Femur (tissue), 1 donor: ENCODE results near the gene TPTE2.
A peak's percentile ranks its signal among the peaks of the same experiment; 100 is the strongest.
"Not testable (repeated sequence)": the region's sequence is repeated elsewhere in the genome, so short reads cannot be mapped to it uniquely, and the experiment has no call there.

Experiments
- DNase-seq: peaks from one replicate; pipeline ENCODE4 v3.0.0-alpha.2; 2017

The TPTE2 gene

DNA sequence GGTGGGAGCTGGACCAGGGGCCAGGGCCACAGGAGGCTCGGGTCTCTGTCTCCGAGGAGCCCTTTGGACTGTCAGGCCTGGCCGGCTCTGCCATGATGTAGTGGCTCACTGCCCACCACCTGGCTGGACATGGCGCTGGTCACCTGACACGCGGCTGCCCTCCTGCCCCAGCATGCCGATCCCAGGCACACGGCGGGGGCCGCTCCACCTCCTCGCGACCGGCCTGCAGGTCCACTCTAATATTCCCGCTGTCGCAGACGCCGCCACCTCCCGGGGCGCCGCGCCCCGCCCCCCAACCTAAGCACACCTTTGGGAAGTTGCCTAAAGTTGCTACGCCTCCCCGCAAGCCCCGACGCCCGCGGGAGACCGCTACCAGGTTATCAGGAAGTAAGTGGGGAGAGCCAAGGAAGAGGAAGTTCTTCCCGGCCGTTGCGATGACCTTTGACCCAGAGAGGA lies at the start of gene TPTE2:
TPTE2 (minus strand) TSS at position 406 of the 456 bp plus-strand sequence. CDS start 58,298 bp downstream, outside the sequence.
- not testable (repeated sequence) for DNase-seq

- no peak for DNase-seq
Measured at GRCh38 chr13:19607523-19608078, 46.3 kb upstream of the TPTE2 start.

- no peak for DNase-seq
Measured at GRCh38 chr13:19606737-19607136, 45.4 kb upstream of the TPTE2 start.

GRCh38 chr13:19606152-19606551 lies 44.8 kb upstream of the TPTE2 start:
- DNase-seq = no peak

DNA sequence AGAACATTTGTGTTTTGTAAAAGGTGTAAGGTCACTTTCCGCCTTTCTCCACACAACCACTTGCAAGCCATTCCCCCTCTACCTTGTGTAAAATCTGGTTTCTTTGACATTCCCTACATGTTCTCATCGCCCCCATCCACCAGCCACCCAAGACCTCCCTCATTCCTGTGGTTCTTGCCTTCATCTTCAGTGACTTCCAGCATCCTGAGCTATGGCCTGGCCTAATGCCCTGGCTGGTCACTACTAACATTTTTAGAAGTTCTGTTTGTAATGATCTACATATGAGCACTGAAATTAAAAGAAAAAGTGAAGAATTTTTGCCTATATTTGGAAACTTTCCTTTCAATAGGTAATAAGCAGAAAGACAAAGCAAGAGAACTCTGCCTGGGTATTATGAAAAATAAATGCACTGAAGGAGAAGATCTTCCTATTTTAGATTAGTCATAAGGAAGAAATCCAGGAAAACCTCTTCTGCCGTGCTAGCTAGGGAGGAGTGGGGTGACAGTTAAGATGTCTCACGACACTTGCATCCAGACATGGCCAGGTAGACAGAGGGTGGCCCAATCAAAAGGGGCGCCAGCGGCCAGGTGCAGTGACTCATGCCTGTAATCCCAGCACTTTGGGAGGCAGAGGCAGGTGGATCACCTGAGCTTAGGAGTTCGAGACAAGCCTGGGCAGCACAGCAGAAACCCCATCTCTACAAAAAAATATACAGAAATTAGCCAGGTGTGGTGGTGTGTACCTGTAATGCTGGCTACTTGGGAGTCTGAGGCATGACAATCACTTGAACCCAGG lies 44.0 kb upstream of the TPTE2 start:
- no peak for DNase-seq

GRCh38 chr13:19604306-19604705 lies 43.0 kb upstream of the TPTE2 start:
- DNase-seq = no peak

DNA sequence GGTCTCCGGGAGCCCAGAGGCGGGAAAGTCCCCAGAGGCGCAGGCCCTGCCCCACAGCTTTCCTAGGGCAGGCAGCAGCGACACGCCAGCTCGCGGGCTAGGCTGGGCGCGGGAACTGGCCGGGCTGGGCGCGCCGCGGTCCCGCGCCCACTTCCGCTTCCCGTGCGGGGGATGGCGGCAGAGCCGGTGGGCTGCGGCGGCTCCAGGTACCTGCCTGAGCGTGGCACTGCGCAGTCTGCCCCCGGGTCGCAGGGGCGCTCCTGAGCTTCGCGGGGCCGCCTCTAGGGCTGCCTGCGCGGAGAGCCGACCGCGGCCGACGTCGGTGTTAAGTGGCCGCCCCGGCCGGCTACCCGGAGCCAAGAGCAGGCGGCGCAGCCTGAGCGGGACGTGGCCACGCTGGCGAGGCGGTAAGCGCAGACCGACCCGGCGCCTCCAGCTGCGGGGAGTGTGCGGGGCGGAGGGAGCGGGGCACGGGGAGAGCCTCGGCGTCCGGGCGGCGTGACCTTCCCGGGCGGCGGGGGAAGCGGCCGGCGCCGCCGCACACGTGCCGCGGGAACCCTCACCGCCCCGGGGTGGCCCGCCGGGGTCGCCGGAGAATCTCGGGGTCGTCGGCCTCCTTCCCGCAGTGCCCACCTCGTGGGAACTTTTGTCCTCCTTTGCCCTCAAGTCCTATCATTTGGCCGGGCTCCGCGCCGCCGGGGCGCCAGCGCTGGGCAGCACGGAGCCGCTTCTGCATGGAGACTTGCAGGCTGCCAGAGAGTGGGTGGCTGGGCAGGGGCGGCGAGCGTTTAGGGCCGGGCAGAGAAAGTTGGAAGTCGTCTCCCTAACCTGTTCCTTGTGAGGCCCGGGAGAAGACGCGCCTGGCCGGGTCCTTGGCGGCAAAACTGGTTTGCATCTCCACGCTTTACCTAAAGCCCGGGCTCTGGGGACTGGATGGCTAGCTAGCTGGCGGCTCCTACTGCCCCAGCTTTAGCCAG lies 40.7 kb upstream of the TPTE2 start:
- DNase-seq = peak; percentile 51

DNA sequence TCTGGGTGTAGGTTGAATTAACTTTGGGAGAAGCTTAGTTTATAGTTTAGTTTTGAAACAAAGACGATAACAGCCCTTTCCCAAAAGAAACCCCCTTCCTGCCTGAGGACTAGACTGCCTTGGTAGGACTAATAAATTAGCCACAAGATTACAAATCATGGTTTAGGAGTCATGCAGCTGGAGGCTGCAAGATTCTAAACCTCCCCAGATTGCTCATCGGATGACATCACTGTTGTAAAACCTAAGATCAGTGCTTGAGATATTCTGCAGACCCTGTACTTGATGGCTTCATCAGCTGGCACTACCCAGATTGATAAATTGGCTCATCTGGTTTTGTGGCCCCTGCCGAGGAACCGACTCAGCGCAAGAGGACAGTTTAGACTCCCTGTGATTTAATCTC lies 36.2 kb upstream of the TPTE2 start:
- no peak for DNase-seq

DNA sequence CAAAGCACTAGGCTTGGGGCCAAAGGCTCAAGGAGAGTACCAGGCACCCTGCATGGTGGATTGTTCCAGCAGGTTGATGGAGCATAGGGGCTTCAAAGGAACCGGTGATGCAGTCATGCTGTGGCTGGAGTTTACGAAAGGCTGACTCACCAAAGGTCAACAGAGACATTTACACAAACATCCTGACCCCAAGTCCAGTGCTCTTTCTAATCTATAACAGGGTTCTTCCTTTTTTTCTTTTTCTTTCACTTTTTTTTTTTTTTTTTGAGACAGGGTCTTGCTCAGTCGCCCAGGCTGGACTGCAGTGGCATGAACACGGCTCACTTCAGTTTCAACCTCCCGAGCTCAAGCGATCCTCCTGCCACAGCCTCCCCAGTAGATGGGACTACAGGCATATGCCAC lies 35.6 kb upstream of the TPTE2 start:
- DNase-seq = no peak

- DNase-seq = no peak
Measured at GRCh38 chr13:19596086-19596485, 34.8 kb upstream of the TPTE2 start.

DNA sequence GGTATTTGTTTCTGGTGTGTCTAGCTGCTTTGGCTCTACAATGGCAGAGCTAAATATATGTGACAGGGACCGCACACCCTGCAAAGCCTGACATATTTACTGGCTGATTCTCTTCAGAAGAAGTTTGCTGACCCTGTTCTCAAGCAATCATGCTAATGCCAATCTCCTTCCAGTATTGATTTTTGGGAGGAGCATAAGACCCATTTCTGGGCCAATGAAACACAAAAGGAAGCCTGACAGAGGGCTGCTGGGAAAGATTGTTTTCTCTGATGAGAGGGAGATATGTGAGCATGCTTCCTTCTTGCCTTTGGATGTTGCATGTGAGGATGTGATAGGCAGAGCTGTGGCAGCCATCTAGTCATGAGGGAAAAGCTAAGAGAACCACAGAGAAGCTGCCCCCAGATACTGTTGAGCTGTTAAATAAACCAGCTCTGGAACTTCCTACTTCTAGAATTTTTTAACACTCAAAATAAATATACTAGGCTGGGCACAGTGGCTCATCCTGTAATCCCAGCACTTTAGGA lies 31.4 kb upstream of the TPTE2 start:
- DNase-seq = no peak

GRCh38 chr13:19591864-19592263 lies 30.5 kb upstream of the TPTE2 start:
- no peak for DNase-seq

DNA sequence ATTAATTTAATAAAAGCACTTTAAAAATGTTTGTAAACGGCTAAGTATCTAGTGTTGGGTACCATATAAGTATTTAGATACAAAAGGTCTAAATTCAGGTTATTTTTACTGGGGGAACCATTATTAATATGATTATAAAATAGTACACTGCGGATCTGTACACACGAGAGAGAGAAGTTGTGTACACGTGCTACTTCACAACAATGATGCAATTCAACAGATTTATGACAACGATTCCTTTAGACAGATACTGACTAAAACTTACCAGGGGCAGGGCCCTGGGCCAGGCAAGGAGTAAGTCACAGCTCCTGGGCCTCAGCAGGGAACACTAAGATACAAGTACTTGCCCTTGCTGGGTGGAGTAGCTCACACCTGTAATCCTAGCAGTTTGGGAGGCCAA lies 29.1 kb upstream of the TPTE2 start:
- no peak for DNase-seq

GRCh38 chr13:19589312-19589711 lies 28.0 kb upstream of the TPTE2 start:
- DNase-seq = no peak

DNA sequence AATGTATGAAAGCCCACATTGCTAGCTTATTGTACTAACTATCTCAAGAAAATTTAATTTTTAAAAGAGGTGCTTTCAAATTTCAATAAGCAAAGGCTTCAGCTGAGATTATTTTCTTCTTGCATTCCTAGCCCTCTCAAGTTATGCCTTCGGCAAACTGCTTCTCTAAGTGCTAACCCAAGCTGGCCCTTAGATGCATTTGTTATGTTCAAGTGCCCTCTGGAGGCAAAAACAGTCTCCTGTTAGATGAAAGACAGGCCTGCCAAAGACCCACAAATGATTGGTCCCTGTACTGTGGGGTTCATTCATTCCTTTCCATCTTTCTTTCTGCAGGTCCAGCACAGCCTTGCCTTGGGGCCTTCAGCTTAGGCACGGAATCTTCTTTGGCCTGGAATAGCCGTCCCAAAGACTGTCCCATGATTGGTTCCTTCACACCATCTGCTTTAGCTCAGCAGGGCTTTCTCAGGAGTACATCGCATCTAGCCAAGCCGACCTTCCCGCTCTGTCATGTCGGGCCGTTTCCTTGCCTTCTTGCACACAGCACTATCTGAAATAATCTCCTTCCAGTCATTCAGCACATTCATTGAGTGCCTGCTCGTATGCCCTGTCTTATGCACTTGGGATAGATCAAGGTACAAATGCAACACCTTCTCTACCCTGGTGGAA lies 26.4 kb upstream of the TPTE2 start:
- no peak for DNase-seq

DNA sequence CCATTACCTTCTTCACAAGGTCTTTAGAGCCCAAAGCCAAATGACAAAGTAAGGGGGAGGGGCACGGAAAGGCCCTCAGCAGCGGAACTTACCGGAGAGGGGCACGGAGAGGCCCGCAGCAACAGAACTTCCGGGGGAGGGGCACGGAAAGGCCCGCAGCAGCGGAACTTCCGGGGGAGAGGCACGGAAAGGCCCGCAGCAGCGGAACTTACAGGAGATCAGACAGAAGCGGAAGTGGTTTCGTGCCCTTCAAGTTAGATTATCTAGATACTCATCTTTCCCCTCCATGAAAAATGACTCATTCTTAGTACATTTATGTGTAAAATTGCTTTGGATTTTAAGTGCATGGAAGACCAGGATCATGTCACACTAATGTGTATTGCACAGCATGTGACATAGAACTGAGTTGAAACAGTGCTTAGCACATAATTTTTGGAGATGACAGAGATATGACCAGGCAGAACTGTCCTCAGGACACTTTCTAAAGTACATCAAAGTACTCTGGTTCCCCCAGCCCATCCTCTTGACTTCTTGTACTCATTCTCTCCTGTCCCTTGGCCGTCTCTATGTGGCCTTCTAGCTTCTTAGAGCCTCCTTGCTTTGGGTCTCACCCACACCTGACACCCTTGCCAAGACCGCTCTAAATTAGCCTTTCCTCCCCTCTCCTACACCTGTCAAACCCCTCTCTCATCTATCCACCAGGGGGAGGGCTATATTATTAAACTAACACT lies 25.7 kb upstream of the TPTE2 start:
- DNase-seq = peak; percentile 24

- DNase-seq = no peak
Measured at GRCh38 chr13:19581675-19582074, 20.3 kb upstream of the TPTE2 start.

GRCh38 chr13:19575230-19575629 lies 13.9 kb upstream of the TPTE2 start:
- no peak for DNase-seq

GRCh38 chr13:19573120-19573716 lies 11.9 kb upstream of the TPTE2 start:
- no peak for DNase-seq

DNA sequence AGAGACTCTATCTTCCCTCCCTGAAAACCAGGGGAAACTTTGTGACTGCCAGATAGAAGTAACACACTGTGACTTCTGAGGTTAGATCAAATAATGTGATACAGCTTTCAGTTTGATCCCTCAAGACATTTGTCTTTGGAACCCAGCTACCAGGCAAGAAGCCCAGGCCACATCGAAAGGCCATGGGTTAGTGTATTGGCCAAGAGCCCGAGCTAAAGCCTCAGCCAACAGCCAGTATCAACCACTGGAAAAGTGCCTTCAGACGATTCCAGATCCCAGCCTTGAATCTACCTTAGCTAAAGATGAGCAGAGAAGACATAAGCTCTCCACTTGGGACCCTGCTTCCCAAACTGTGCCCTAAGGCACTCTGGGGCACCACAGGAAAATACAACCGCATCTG lies 10.9 kb upstream of the TPTE2 start:
- no peak for DNase-seq

DNA sequence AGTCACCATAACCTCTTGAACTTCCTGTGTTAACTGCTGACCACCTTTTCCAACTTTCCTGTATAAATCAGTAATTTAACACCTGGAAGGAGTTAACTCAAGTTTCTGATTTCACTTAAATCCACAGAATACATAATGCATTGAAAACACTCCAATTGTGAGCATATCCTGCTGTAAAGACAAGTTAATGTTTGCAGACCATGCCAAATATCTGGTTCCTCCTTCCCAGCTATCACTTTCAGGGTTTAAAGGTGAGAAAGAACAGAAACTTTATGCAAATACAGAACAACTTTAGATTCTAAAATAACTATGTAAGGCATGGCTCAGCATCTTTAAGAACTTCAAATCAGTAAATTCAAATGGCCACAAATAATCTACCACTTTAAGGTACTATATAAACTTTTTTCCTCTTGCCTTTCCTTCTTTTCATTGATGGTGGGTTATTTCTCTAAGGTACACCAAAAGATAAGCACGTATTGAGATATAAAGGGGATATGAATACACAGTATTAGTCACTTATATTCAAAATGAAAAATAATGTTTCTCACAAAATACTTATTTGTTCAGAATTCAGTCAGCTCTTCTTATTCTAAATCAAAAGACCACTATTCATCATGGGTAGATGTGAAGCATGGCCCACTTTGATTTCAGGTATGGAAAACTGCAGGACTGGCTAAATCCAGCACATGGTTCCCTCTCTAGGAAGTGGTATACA lies 6.6 kb upstream of the TPTE2 start:
- no peak for DNase-seq
